Neural cell (in vitro differentiated cells): ENCODE measurements around the gene RRN3. TPM values are rescaled to one million over a fixed set of nuclear protein-coding genes. Genes with fewer than 3 reads are reported as not detected.
"Not testable (repeated sequence)": the region's sequence is repeated elsewhere in the genome, so short reads cannot be mapped to it uniquely, and the experiment has no call there.

Experiments used
- H2AFZ ChIP-seq: fragments of 200-600, 300-800 bp; sonication (generic), shearing (Covaris generic); 2 replicates; pipeline ENCODE4 v1.6.0; 2014; ENCODE audit warnings: low read depth, mild to moderate bottlenecking, antibody characterized with exemption, low read length, moderate library complexity
- H3F3A ChIP-seq: fragments of 200-600 bp; shearing (Covaris generic); 2 replicates; pipeline ENCODE4 v1.6.1; 2016; ENCODE audit warnings: mild to moderate bottlenecking, moderate library complexity, mixed read lengths, antibody characterized with exemption, low read length; ENCODE audit not compliant: insufficient read depth, poor library complexity, severe bottlenecking
- H3K27ac ChIP-seq: fragments of 200-600, 300-800 bp; sonication (generic), shearing (Covaris generic); 2 replicates; pipeline ENCODE4 v1.5.1; 2014; ENCODE audit warnings: mild to moderate bottlenecking, low read length, moderate library complexity
- H3K27me3 ChIP-seq: fragments of 300-800, 200-600 bp; sonication (generic), shearing (Covaris generic); 2 replicates; pipeline ENCODE4 v1.6.0; 2014; ENCODE audit warnings: mild to moderate bottlenecking, low read depth, low read length, moderate library complexity; ENCODE audit not compliant: insufficient read depth
- H3K36me3 ChIP-seq: fragments of 300-800, 200-600 bp; sonication (generic), shearing (Covaris generic); 2 replicates; pipeline ENCODE4 v1.5.1; 2014; ENCODE audit warnings: mild to moderate bottlenecking, antibody characterized with exemption, low read length, moderate library complexity; ENCODE audit not compliant: insufficient read depth
- H3K4me2 ChIP-seq: fragments of 300-800, 200-600 bp; sonication (generic), shearing (Covaris generic); 2 replicates; pipeline ENCODE4 v1.6.0; 2014; ENCODE audit warnings: mild to moderate bottlenecking, low read length
- H3K4me3 ChIP-seq: fragments of 300-800, 200-600 bp; sonication (generic), shearing (Covaris generic); 2 replicates; pipeline ENCODE4 v1.5.1; 2014; ENCODE audit warnings: mild to moderate bottlenecking, low read length, moderate library complexity
- H3K79me2 ChIP-seq: fragments of 200-600 bp; shearing (Covaris generic); replicated peaks from 2 replicates; pipeline ENCODE4 v1.6.0; 2014; ENCODE audit warnings: mild to moderate bottlenecking, low read length, moderate library complexity; ENCODE audit not compliant: insufficient read depth
- H3K9ac ChIP-seq: fragments of 300-800, 200-600 bp; sonication (generic), shearing (Covaris generic); 2 replicates; pipeline ENCODE4 v1.6.1; 2016; ENCODE audit warnings: mild to moderate bottlenecking, low read length, mixed read lengths
- H3K9me2 ChIP-seq: fragments of 200-600 bp; shearing (Covaris generic); 2 replicates; pipeline ENCODE4 v1.6.1; 2016; ENCODE audit warnings: mild to moderate bottlenecking, low read length, mixed read lengths; ENCODE audit not compliant: insufficient read depth
- H3K9me3 ChIP-seq: fragments of 200-600, 300-800 bp; sonication (generic), shearing (Covaris generic); 2 replicates; pipeline ENCODE4 v1.6.1; 2016; ENCODE audit warnings: mild to moderate bottlenecking, mixed run types, low read length, moderate library complexity, mixed read lengths
- H4K20me1 ChIP-seq: fragments of 200-600 bp; shearing (Covaris generic); 2 replicates; pipeline ENCODE4 v1.6.1; 2016; ENCODE audit warnings: mild to moderate bottlenecking, mixed run types; ENCODE audit not compliant: insufficient read depth
- CTCF ChIP-seq: fragments of 450-650 bp; IDR thresholded peaks from 2 replicates; pipeline ENCODE4 v1.5.1; 2014; ENCODE audit warnings: antibody characterized with exemption, mild to moderate bottlenecking, moderate library complexity; ENCODE audit not compliant: poor library complexity, severe bottlenecking
- EP300 ChIP-seq: fragments of 450-650 bp; conservative IDR thresholded peaks from 2 replicates; pipeline ENCODE4 v1.6.1; 2014; ENCODE audit warnings: antibody characterized with exemption, mild to moderate bottlenecking, moderate library complexity; ENCODE audit not compliant: poor library complexity, severe bottlenecking
- EZH2 ChIP-seq: fragments of 200-600, 300-800 bp; shearing (Covaris generic), sonication (generic); IDR thresholded peaks from 2 replicates; pipeline ENCODE4 v1.6.1; 2014; ENCODE audit warnings: antibody characterized with exemption, low read length, borderline replicate concordance, mild to moderate bottlenecking; ENCODE audit not compliant: insufficient read depth, poor library complexity, severe bottlenecking
- MXI1 ChIP-seq: fragments of 450-650 bp; conservative IDR thresholded peaks from 2 replicates; pipeline ENCODE4 v1.6.1; 2014; ENCODE audit warnings: antibody characterized with exemption, mild to moderate bottlenecking; ENCODE audit not compliant: poor library complexity, severe bottlenecking
- POLR2AphosphoS5 ChIP-seq: IDR thresholded peaks from 2 replicates; pipeline ENCODE4 v1.6.1; 2012
- RAD21 ChIP-seq: fragments of 450-650 bp; conservative IDR thresholded peaks from 2 replicates; pipeline ENCODE4 v1.6.1; 2014; ENCODE audit warnings: antibody characterized with exemption, mild to moderate bottlenecking, moderate library complexity
- SMC3 ChIP-seq: fragments of 450-650 bp; conservative IDR thresholded peaks from 2 replicates; pipeline ENCODE4 v1.6.1; 2014; ENCODE audit warnings: antibody characterized with exemption, mild to moderate bottlenecking, moderate library complexity; ENCODE audit not compliant: poor library complexity
- TAF1 ChIP-seq: IDR thresholded peaks from 2 replicates; pipeline ENCODE4 v1.6.1; 2012; ENCODE audit warnings: low read depth
- polyA plus RNA-seq: library from polyadenylated mRNA; depleted of rRNA; stranded (reverse); fragments of >200 nt; gene quantifications from 2 replicates; pipeline ENCODE4 v1.2.3, GENCODE V29; 2014
- TF ChIP-seq, protein P1 (sequence below): IDR thresholded peaks from 2 replicates; pipeline ENCODE4 v1.6.1; 2012; ENCODE audit warnings: borderline replicate concordance

RRN3 gene
- polyA plus RNA-seq, 1 donor from 2014 or later, result 95.4 TPM

GRCh38 chr16:15051387-15051951, 42.6 kb downstream of the RRN3 start:
- no peak overlapping the region for H2AFZ ChIP-seq
- no peaks in the 10 kb centered on the region for H3K9me3 ChIP-seq
- no peak overlapping the region for H3K4me2 ChIP-seq
- no peak overlapping the region for H3K27ac ChIP-seq
- H3K9ac ChIP-seq, result no peak overlapping the region
- no peaks in the 10 kb centered on the region for H3F3A ChIP-seq
- TF ChIP-seq TAF1, result no peak
- TF ChIP-seq POLR2AphosphoS5, result no peak
- no peak for TF ChIP-seq EP300
- TF ChIP-seq RAD21, result no peak
- no peak for TF ChIP-seq EZH2
- no peak for TF ChIP-seq SMC3
- TF ChIP-seq, protein P1, sequence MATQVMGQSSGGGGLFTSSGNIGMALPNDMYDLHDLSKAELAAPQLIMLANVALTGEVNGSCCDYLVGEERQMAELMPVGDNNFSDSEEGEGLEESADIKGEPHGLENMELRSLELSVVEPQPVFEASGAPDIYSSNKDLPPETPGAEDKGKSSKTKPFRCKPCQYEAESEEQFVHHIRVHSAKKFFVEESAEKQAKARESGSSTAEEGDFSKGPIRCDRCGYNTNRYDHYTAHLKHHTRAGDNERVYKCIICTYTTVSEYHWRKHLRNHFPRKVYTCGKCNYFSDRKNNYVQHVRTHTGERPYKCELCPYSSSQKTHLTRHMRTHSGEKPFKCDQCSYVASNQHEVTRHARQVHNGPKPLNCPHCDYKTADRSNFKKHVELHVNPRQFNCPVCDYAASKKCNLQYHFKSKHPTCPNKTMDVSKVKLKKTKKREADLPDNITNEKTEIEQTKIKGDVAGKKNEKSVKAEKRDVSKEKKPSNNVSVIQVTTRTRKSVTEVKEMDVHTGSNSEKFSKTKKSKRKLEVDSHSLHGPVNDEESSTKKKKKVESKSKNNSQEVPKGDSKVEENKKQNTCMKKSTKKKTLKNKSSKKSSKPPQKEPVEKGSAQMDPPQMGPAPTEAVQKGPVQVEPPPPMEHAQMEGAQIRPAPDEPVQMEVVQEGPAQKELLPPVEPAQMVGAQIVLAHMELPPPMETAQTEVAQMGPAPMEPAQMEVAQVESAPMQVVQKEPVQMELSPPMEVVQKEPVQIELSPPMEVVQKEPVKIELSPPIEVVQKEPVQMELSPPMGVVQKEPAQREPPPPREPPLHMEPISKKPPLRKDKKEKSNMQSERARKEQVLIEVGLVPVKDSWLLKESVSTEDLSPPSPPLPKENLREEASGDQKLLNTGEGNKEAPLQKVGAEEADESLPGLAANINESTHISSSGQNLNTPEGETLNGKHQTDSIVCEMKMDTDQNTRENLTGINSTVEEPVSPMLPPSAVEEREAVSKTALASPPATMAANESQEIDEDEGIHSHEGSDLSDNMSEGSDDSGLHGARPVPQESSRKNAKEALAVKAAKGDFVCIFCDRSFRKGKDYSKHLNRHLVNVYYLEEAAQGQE, result no peak
- TF ChIP-seq CTCF, result no peak
- TF ChIP-seq MXI1, result no peak
- H3K4me3 ChIP-seq, result no peak overlapping the region
- no peaks in the 10 kb centered on the region for H3K27me3 ChIP-seq
- no peaks in the 10 kb centered on the region for H4K20me1 ChIP-seq
- no peaks in the 10 kb centered on the region for H3K9me2 ChIP-seq
- peaks cover 4% of the 10 kb centered on the region for H3K79me2 ChIP-seq
- no peaks in the 10 kb centered on the region for H3K36me3 ChIP-seq

DNA sequence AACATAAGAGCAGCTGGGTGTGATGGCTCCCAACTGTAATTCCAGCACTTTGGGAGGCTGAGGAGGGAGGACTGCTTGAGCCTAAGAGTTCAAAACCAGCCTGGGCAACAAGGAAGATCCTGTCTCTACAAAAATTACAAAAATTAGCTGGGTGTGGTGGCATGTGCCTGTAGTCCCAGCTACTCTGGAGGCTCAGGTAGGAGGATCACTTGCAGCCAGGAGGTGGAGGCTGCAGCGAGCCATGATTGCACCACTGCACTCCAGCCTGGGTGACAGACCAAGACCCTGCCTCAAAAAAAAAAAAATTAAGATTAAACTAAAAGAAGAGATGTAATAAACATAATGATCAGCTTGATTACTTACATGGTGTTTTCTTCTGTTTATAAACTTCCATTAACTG, 43.6 kb downstream of the RRN3 start:
- not testable (repeated sequence) for H4K20me1 ChIP-seq, H3K4me3 ChIP-seq, H2AFZ ChIP-seq, H3K27ac ChIP-seq, H3F3A ChIP-seq, H3K27me3 ChIP-seq, H3K9me2 ChIP-seq, H3K9me3 ChIP-seq, H3K36me3 ChIP-seq, H3K9ac ChIP-seq, H3K4me2 ChIP-seq, H3K79me2 ChIP-seq
